Activated T-cell treated with anti-CD3 and anti-CD28 coated beads for 24 hours (primary cell): ENCODE measurements around the gene OR2A14.
"Not testable (repeated sequence)": the region's sequence is repeated elsewhere in the genome, so short reads cannot be mapped to it uniquely, and the experiment has no call there.

Source experiments
- DNase-seq: peaks from one replicate; pipeline ENCODE4 v3.0.0-alpha.2; 2020; ENCODE audit warnings: low read depth

Gene OR2A14

DNA sequence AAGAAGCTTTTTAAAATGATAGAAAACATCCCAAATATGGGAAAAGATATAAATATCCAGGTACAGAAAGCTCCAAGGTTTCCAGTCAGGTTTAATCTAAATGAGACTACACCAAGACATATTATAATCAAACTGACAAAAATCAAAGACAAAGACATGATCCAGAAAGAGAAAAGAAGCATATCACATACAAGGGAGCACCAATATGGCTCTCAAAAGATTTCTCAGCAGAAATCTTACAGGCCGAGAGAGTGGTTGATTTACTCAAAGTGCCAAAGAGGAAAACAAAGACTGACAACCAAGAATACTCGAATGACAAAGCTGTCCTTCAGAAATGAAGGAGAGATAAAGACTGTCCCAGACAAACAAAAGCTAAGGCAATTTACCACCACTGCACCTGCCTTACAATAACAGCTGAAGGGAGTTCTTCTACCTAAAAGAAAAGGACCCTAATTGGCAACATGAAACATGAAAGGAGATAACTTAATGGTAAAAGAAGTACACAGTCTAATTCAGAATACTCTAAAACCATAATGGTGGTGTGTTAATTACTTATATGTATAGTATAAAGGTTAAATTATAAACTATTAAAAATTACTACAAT is 25.4 kb downstream of the OR2A14 start:
- DNase-seq = no peak

DNA sequence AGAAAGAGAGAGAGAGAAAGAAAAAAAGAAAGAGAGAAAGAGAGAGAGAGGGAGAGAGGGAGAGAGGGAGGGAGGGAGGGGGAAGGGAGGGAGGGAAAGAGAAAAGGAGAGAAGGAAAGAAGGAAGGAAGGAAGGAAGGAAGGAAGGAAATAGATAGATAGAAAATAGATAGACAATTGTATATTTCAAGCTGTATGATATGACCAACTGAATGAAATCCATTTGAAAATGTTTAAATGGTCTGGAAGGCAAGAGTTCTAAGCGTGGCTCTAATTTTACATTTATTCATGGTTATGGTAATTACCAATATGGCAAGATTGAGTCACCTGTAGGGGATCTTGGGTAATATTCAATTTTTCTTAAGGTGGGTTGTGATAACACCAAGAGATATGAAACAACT is 35.9 kb downstream of the OR2A14 start:
- no peak for DNase-seq

DNA sequence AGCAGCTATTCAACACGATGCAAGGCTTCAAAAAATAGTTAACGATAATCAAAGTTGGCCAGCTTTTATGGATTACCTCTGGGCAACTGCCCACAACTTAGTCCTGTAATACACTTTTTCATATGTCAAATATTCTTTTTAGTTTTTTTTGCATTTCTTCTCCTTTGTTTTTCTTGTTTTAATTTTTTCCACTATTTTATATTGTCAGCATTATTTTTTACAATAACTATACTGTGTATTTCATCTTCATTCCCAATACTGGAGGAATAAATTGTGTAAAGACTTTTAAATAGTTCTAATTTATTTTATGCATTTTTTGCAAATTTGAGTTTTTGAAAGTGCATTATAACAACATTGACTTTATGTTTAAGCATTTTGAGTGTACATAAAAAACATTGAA is 41.8 kb downstream of the OR2A14 start:
- DNase-seq = no peak

DNA sequence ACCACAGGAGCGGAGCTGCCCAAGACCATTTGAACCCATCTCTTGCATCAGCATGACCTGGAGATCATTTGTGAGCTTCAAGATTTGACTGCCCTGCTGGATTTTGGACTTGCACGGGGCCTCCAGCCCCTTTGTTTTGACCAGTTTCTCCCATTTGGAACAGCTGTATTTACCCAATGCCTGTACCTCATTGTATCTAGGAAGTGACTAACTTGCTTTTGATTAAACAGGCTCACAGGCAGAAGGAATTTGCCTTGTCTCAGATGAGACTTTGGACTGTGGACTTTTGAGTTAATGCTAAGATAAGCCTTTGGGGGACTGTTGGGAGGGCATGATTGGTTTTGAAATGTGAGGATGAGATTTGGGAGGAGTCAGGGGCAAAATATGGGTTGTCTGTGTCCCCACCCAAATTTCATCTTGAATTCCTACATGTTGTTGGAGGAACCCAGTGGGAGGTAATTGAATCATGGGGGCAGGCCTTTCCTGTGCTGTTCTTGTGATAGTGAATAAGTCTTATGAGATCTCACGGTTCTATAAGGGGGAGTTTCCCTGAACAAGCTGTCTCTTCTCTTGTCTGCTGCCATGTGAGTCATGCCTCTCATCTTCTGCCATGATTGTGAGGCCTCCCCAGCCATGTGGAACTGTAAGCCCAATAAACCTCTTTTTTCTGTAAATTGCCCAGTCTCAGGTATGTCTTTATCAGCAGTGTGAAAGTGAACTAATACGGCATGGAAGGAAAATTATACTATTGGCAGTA is 48.8 kb downstream of the OR2A14 start:
- DNase-seq = not testable (repeated sequence)

DNA sequence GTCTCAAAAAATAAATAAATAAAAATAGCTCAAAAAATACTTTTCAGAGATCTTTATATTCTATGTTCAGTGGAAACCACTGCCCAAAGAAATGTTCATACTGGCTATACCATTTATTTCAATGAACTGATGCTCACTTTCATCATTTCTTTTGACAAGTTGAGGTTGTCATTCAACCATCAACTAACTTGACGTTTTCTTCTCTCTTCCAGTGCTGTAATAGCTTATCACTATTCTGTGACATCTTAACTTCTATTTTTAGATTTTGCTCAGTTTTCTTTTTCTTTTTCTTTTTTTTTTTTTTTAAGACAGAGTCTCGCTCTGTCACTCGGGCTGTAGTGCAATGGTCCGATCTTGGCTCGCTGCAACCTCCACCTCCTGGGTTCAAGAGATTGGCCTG is 51.6 kb downstream of the OR2A14 start:
- DNase-seq = no peak

DNA sequence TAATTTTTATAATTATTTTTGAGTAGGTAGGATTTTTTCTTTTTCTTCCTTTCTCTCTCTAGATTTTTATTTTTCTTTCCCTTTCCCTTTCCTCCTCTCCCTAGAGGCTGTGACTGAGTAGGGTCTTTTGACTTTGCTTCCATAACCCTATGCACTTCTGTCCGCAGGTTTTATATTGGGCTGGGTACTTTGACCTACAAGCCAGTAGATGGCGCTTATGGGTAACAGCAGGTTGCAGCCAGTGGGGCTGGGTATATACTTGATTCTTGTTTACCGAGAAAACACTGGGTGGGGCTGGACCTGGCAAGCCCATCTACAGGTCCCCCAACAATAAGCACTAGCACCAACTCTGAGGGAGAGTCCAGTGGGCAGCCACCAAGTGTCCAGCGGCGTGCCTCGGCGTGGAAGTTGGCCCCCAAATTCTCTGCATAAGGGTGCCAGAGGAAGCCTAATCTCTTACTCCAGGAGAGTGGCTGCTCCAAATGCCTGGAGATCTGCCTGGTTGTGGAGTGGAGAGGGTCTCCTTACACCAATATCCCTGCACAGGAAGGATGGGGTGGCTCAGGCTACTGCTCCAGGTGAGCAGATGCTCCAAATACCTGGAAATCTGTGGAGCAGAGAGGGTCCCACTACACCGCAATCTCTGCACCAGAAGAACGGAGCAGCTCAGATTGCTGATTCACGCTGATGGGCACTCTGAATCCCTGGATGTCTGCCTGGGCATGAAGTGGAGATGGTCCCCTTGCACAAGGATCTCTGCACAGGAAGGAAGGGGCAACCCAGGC is 55.6 kb downstream of the OR2A14 start:
- DNase-seq = peak; percentile 10

DNA sequence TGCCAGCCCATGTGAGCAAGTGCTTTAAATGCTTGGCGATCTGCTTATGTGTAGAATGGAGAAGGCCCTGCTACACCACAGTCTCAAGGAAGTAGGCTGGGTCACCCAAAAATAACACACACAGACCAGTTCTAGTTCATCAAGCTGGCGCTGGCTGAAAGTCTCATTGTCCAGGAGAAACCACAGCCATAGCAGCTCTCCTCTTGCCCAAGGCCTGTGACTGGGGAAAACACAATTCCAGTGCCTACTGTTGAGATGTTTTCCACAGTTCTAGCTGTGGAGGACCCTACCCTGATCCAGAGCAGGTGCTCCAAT is 56.1 kb downstream of the OR2A14 start:
- not testable (repeated sequence) for DNase-seq
